ENCODE data around the gene RREB1.
"Not testable (repeated sequence)": the region's sequence is repeated elsewhere in the genome, so short reads cannot be mapped to it uniquely, and the experiment has no call there.

The RREB1 gene

GRCh38 chr6:7142228-7142801, 34.6 kb downstream of the RREB1 start:
- no peak for DNase-seq (ENCODE audit: low read depth in 3 of 3, low spot score in 1 of 3)

DNA sequence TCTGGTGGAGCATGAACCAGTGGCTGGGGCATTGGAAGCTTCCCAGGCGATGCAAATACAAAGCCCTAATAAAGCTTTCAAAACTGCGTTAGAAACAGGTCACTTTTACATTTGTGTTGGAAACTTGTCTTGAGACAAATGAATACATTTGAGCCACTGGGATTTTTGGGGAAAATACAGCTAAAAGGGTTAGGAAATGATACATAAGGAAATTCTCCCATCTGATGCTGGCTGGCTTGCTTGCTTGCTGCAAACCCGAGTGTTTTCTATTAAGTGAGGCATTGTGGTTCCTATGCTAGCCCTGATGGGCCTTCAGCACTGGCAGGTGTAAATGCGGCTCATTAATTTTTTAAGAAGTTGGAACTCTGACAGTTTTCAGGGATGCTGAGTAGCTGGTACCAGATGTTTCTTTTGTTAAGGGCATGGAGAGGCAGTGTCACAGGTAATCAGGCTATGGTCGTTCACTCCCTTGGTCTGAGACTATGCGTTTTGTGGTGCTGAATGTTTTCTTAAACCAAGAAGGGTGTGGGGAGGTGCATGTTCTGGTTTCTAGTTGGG, 35.2 kb downstream of the RREB1 start:
- DNase-seq (ENCODE audit: low read depth in 3 of 3, low spot score in 1 of 3) = no peak

GRCh38 chr6:7143476-7143974, 35.8 kb downstream of the RREB1 start:
- no peak for DNase-seq (ENCODE audit: low read depth in 3 of 3, low spot score in 1 of 3)

DNA sequence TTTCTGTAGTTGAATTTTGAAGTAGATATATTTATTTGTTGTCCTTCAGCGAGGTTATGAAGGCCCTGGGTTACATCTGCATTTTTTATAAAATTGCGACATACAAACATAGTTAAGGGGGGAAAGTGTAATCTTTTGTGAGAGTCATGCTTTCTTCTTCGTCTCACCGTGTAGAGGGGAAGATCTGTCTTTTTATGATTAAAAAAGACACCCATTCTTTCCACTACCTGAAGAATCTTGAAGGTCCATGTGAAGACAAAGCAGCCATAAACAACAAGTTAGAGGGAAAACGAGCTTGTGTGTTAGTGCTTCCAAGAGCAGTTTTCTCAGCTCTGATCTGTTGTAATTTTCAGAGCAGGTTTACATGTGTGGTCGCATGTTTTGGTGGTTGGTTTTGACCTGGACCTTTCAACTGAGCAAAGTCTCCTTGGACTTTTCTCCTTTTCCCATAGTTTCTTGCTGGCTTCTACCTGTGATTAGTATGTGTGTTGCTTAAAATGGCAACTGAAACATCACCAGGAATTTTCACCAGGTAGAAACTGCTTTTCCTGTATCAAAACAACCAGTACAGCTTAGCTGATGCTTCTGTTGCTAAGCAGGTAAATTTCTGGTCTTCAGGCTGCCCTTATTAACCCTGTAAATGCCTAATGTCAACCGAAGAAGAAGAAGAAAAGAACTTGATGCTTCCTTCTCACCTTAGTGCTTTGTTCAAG, 37.3 kb downstream of the RREB1 start:
- DNase-seq (ENCODE audit: low read depth in 3 of 3, low spot score in 1 of 3) = no peak

- no peak for DNase-seq (ENCODE audit: low read depth in 3 of 3, low spot score in 1 of 3)
These were observed 37.8 kb downstream of the RREB1 start for GRCh38 chr6:7145585-7145884.

GRCh38 chr6:7145885-7146828, 38.4 kb downstream of the RREB1 start:
- no peak for DNase-seq (ENCODE audit: low read depth in 3 of 3, low spot score in 1 of 3)

GRCh38 chr6:7147051-7147671, 39.4 kb downstream of the RREB1 start:
- no peak for DNase-seq (ENCODE audit: low read depth in 3 of 3, low spot score in 1 of 3)

- DNase-seq (ENCODE audit: low read depth in 3 of 3, low spot score in 1 of 3) = no peak
These were observed 40.5 kb downstream of the RREB1 start for GRCh38 chr6:7148100-7148822.

DNA sequence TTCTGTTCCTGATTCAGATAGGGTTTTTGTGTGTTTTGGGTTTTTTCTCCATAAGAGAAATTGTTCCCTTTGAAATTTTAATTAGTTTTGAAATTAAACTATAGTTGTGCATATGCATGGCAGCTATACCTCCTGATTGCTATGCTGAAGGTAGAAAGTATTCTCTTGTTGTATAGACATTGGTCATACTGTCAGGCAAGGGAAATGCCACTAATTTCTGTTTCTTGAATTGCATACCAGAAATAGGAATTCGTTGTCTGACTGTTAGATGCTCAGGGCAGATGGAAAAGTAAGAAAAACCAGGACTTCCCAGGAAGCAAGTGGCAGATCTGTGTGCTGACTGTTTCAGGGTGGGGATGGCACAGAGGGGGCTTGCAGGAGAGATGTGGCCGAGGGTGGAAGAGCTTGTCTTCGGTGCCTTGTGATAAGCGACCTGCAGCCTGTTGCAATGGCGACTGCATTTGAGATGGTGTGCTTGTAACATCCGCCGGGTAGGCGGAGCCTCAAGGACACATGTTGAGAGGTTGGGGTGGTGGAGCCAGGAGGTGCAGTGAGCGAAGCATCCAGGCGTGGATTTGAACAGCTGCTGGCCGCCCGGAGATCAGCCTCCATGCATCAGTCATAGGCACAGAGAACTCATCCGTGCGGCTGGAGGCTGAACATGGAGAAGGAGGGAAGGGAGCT, 42.8 kb downstream of the RREB1 start:
- no peak for DNase-seq (ENCODE audit: low read depth in 3 of 3, low spot score in 1 of 3)

DNA sequence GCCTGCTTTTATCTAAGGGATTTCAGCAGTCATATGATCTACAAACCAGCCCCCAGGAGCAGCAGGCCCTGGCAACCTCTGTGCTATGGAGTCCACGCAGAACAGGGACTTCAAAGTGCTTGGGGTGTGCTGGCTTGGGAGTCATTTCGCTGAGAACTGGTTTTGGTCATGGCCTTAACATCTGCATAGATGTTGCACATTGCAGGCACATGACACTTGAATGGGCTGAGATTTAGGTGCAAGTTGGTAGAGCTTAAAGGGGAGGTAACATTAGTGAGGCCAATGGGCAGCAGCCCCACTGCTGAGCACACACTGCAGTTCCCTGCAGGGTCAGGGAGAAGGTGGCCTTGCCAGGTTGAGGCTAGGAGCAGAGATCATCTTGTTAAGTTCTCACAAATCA, 43.6 kb downstream of the RREB1 start:
- no peak for DNase-seq (ENCODE audit: low read depth in 3 of 3, low spot score in 1 of 3)

DNA sequence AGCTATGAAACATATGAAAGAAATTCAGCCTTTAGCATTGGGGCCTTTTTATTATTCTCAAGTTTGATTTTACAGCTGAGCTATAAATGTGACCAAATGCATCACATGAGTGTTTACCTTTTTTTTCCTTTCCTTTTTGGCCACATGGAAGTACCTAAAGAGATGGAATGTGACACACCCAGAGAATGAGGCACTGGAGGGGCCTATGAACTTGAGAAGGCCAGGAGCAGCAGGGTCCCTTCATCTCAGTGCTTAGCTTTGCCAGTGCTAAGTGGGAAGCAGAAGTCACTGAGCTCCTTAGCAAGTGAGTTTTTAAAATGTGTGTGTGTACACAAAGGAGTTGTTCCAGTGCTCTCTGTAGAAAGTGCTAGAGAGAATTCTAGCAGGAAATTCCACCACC, 44.7 kb downstream of the RREB1 start:
- no peak for DNase-seq (ENCODE audit: low read depth in 3 of 3, low spot score in 1 of 3)

GRCh38 chr6:7153789-7154188, 46.0 kb downstream of the RREB1 start:
- DNase-seq (ENCODE audit: low read depth in 3 of 3, low spot score in 1 of 3) = no peak

- no peak for DNase-seq (ENCODE audit: low read depth in 3 of 3, low spot score in 1 of 3)
These were observed 46.8 kb downstream of the RREB1 start for GRCh38 chr6:7154341-7155139.

DNA sequence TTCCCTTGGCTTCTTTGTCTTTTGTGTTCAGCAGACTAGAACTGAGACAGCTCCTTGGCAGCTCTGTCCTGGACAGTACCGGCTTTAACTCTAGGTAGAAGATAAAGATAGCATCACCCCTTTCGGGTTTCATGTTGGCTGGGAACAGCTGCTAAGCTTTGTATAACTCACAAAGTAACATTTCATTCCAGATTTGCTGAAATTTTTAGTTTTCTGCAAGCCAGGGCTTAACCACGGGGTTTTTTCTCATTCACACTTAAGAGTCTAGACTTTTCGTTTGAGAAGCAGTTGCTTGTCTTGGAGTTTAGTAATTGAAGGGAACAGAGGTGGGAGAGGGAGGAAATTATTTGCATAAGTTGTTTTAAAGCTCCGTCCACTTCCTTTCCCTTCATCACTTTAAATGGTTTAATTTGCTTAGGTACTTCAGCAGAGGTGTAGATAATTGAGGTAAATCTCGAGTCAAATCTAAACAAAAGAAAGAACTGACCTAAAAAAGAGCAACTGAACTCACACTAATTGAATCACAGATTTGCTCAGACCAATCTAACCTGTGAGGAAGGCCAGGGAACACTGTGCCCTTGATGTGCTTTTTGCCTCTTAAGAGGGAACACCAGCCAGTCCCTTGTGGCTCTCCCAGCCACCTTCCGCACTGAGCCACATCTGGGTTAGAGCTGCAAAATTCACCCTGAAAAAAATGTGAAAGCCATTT, 48.3 kb downstream of the RREB1 start:
- no peak for DNase-seq (ENCODE audit: low read depth in 3 of 3, low spot score in 1 of 3)

DNA sequence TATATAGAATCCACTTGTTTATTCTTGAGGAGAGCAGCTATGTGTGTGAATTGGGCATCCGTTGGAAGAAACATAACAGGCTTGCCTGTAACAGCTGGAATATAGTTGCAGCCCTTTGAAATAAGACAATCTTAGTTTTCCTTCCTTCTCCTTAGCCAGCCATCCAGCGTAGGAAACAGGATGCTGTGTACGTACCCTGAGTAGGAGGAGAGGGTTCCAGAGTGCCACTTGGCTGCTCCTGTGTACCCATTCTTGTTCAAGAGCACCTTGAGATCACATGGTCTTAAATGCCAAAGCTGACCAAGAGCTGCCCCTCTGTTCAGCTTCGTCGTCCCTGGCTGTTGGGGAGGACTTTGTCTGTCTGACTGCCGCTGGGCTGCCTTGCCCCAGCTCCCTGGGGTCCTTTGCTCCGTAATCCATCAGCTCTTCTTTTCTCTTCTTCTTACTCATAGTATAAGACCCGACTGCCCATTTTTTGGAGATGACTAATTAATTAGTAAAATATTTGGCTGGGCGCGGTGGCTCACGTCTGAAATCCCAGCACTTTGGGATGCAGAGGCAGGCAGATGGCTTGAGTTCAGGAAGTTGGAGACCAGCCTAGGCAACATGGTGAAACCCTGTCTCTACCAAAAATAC, 49.0 kb downstream of the RREB1 start:
- DNase-seq (ENCODE audit: low read depth in 3 of 3, low spot score in 1 of 3) = no peak

GRCh38 chr6:7157307-7157706, 49.5 kb downstream of the RREB1 start:
- DNase-seq (ENCODE audit: low read depth in 3 of 3, low spot score in 1 of 3) = not testable (repeated sequence)

DNA sequence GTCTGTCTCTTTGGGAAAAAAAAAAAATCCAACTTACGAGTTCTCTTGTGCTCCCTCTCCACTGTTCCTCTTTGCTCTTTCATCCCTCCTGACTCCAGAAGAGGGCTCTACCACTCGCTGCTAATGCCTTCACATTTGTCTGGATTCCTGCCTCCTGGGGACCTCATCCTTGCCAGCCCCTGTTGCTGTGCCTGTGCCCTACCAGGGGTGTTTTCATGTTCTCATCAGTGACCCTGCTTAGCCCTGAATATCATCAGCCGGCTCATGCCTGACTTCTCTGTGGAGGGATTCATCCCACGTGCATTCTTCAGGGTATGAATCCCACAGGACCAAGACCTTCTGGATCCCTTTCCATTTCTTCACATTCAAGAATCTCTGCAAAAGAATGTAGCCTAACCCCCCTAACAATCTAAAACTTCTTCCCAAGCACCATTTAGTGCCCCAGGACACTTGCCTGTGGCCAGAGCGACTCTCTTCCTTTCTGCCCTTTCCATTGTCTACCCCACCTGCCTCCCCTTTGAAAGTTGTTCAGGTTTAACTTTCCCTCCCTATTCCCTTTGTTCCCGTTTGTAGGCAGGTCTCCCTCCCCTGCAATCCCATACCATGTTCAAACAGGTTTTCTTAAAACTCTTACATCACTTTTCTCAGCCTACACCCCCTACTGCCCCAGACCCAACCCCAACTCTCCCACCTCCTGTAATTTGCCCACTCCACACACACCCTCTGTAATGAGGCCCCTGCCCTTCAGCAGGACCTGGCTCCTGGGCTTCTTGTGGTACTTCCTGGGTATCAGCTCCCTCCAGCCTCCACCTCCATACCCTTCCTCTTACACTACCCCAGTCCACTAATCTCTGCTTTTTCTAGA, 50.2 kb downstream of the RREB1 start:
- DNase-seq (ENCODE audit: low read depth in 3 of 3, low spot score in 1 of 3) = no peak
